Upper lobe of left lung (tissue), 6 donors: ENCODE data around the gene CIC. TPM values are rescaled to one million over a fixed set of nuclear protein-coding genes. Genes with fewer than 3 reads are reported as not detected.
A peak's percentile ranks its signal among the peaks of the same experiment; 100 is the strongest.

ENCODE experiments used
- ATAC-seq, 2 donors: fragments of 200-7000 bp; cut with Tn5 transposase; one replicate each; pipeline ENCODE4 v1.9.1; 2022; ENCODE audit warnings: mild to moderate bottlenecking in 2 of 2, moderate library complexity in 2 of 2; ENCODE audit not compliant: low FRiP score in 2 of 2
- DNase-seq, 2 donors: peaks; one replicate each; pipeline ENCODE4 v3.0.0-alpha.2; 2019 to 2020
- H3K27ac ChIP-seq, 4 donors: fragments of 200-600 bp; sonication (generic); one replicate each; pipeline ENCODE4 v1.5.1; 2016 to 2019
- H3K27me3 ChIP-seq, 4 donors: fragments of 200-600 bp; sonication (generic); one replicate each; pipeline ENCODE4 v1.5.1; 2017 to 2019
- H3K36me3 ChIP-seq, 4 donors: fragments of 200-600 bp; sonication (generic); one replicate each; pipeline ENCODE4 v1.5.1; 2016 to 2019
- H3K4me1 ChIP-seq, 4 donors: fragments of 200-600 bp; sonication (generic); one replicate each; pipeline ENCODE4 v1.5.1; 2018 to 2019
- H3K4me3 ChIP-seq, 4 donors: fragments of 200-600 bp; sonication (generic); one replicate each; pipeline ENCODE4 v1.5.1; 2017 to 2019; ENCODE audit warnings: mild to moderate bottlenecking in 2 of 4, moderate library complexity in 1 of 4
- H3K9me3 ChIP-seq, 4 donors: fragments of 200-600 bp; sonication (generic); one replicate each; pipeline ENCODE4 v1.5.1; 2018 to 2019
- EP300 ChIP-seq, 4 donors: sonication (generic); formaldehyde crosslinking; IDR thresholded peaks; one replicate each; pipeline ENCODE4 v1.5.1; 2017; ENCODE audit warnings: antibody characterized with exemption in 4 of 4, control low read depth in 2 of 4
- POLR2A ChIP-seq, 4 donors: fragments of 450-650 bp; IDR thresholded peaks; one replicate each; pipeline ENCODE4 v1.5.1; 2016 to 2017; ENCODE audit warnings: antibody characterized with exemption in 4 of 4, mild to moderate bottlenecking in 2 of 4
- POLR2AphosphoS5 ChIP-seq, 2 donors: sonication (generic); formaldehyde crosslinking; IDR thresholded peaks; one replicate each; pipeline ENCODE4 v1.5.1; 2017; ENCODE audit warnings: antibody characterized with exemption in 2 of 2
- WGBS, 2 donors: methylation state at CpG; one replicate each; pipeline ENCODE4 v1.1.5; 2017 to 2018; 5-methylcytosine and 5-hydroxymethylcytosine counted together
- total RNA-seq, 6 donors: library from RNA; depleted of rRNA in 4 of 6; stranded (reverse); fragments of >200 nt in 4 of 6; gene quantifications; one replicate each; pipeline versions ENCODE4 v1.1.0 to v1.2.1, GENCODE V29; 2016 to 2021
- TF ChIP-seq, protein P1 (sequence below), 6 experiments: fragments of 450-650 bp in 4 of 6; fragments of 200-600 bp in 2 of 6; sonication (generic) in 2 of 6; IDR thresholded peaks; one replicate each; pipeline ENCODE4 v1.5.1; 2016 to 2019; ENCODE audit warnings: antibody characterized with exemption in 6 of 6
- donor health status: DM: no; HTN: no; CAD: no; lungs with moderate emphysema.
- donor health status: DM: no; HTN: yes; CAD: no; lungs with severe emphysema.

CIC gene
- total RNA-seq, 6 donors from 2014 or later = 52.6 to 170 (median 77.7) TPM

DNA sequence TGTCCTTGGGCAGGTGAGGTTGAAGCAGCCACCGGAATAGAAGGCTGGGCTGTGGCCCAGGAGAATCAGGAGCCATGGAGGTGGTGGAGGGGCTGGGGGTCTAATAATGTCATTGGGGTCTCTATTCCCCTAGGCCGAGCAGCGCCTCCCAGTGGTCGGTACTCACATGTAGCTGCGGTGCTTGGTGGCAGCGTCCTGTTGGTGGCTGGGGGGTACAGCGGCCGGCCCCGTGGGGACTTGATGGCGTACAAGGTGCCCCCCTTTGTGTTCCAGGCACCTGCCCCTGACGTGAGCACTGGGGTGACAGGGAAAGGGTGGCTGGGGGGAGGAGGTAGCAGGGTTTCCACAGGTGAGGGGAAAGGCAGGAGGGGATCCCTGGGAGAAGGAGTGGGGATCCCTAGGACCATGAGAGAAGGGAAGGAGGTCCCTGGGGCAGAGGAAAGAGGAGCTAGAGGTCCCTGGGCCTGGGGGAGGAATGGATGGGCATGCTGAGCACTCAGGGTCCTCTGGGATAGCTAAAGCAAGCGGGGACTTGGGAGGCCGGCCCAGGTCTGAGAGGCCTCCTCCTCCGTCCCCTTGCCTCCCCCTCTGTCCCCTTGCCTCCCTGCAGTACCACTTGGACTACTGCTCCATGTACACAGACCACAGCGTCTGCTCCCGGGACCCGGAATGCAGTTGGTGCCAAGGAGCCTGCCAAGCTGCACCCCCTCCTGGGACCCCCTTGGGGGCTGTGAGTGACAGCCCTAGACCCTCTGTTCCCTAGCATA is 74.5 kb downstream of the CIC start:
- 91 to 97% methylated on average over 8 to 12 of the region's 17 CpGs for WGBS, 2 donors
- TF ChIP-seq POLR2A (IDR thresholded peaks at IDR 0.05) (no peak), EP300 (IDR thresholded peaks at IDR 0.05) (no peak), POLR2AphosphoS5 (IDR thresholded peaks at IDR 0.05) (no peak)
- TF ChIP-seq, protein P1, sequence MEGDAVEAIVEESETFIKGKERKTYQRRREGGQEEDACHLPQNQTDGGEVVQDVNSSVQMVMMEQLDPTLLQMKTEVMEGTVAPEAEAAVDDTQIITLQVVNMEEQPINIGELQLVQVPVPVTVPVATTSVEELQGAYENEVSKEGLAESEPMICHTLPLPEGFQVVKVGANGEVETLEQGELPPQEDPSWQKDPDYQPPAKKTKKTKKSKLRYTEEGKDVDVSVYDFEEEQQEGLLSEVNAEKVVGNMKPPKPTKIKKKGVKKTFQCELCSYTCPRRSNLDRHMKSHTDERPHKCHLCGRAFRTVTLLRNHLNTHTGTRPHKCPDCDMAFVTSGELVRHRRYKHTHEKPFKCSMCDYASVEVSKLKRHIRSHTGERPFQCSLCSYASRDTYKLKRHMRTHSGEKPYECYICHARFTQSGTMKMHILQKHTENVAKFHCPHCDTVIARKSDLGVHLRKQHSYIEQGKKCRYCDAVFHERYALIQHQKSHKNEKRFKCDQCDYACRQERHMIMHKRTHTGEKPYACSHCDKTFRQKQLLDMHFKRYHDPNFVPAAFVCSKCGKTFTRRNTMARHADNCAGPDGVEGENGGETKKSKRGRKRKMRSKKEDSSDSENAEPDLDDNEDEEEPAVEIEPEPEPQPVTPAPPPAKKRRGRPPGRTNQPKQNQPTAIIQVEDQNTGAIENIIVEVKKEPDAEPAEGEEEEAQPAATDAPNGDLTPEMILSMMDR (IDR thresholded peaks at IDR 0.05) = no peak
- no peak overlapping the region for H3K27ac ChIP-seq
- peak in 1 of 2 donors; percentile 32 for ATAC-seq
- H3K27me3 ChIP-seq = no peaks in the 10 kb centered on the region
- H3K36me3 ChIP-seq = peaks cover 0 to 31% (median 12%) of the 10 kb centered on the region in 4 donors
- no peaks in the 10 kb centered on the region for H3K9me3 ChIP-seq
- no peak overlapping the region for H3K4me3 ChIP-seq
- DNase-seq = peak in 1 of 2 donors; percentile 69
- no peaks in the 10 kb centered on the region for H3K4me1 ChIP-seq

DNA sequence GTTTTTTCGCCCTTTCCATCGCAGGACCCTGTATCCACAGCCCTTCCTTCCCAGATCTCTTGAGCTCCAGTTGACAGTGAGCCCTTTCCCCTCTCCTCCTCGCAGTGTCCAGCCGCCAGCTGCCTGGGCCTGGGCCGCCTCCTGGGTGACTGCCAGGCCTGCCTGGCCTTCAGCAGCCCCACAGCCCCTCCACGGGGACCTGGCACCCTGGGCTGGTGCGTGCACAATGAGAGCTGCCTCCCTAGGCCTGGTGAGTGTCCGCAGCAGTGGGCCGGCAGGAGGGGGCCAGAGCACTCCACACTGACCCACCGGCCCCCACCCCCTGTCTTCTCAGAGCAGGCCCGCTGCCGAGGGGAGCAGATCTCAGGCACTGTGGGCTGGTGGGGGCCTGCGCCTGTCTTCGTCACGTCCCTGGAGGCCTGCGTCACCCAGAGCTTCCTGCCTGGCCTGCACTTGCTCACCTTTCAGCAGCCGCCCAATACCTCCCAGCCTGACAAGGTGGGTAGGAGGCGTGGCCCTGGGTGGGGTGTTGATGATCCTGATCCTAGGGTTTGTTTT is 75.4 kb downstream of the CIC start:
- DNase-seq = peak in 1 of 2 donors; percentile 71
- H3K9me3 ChIP-seq = no peaks in the 10 kb centered on the region
- WGBS, 2 donors = 91 to 95% methylated on average over 13 to 17 of the region's 18 CpGs
- H3K4me1 ChIP-seq = no peaks in the 10 kb centered on the region
- no peak overlapping the region for H3K4me3 ChIP-seq
- no peak overlapping the region for H3K27ac ChIP-seq
- TF ChIP-seq, protein P1 (IDR thresholded peaks at IDR 0.05) = no peak
- TF ChIP-seq POLR2A (IDR thresholded peaks at IDR 0.05) = no peak
- TF ChIP-seq POLR2AphosphoS5 (IDR thresholded peaks at IDR 0.05) = no peak
- no peaks in the 10 kb centered on the region for H3K27me3 ChIP-seq
- H3K36me3 ChIP-seq = peaks cover 0 to 34% (median 13%) of the 10 kb centered on the region in 4 donors
- ATAC-seq = peak in 1 of 2 donors; percentile 28

Other genes with a start within 250 kb of the CIC start
- gene GRIK5, start 199.0 kb upstream of the CIC start, total RNA-seq = 1 to 10 TPM in 2 of 6 donors, under 1 TPM in 3, not detected in 1; 0.15 to 2.7 (median 0.54) TPM
- gene ZNF574, start 193.1 kb upstream of the CIC start, total RNA-seq = 10 to 100 TPM in 4 of 6 donors, 1 to 10 TPM in 2; 9.2 to 26.4 (median 13.3) TPM
- 10 to 100 TPM in 1 of 6 donors, 1 to 10 TPM in 5; 1.3 to 12.0 (median 5.0) TPM for gene POU2F2, start 136.8 kb upstream of the CIC start, total RNA-seq
- 100 to 1,000 TPM in 1 of 6 donors, 10 to 100 TPM in 5; 38.6 to 154 (median 51.2) TPM for gene DEDD2, start 51.6 kb upstream of the CIC start, total RNA-seq
- gene ZNF526, start 48.9 kb upstream of the CIC start, total RNA-seq = 10 to 100 TPM in 4 of 6 donors, 1 to 10 TPM in 2; 7.9 to 13.8 (median 11.4) TPM
- 10 to 100 TPM; 33.2 to 46.9 (median 39.1) TPM for gene GSK3A, start 26.6 kb upstream of the CIC start, total RNA-seq
- gene ERF, start 14.1 kb upstream of the CIC start, total RNA-seq = 10 to 100 TPM; 13.6 to 59.4 (median 32.5) TPM
- 1 to 10 TPM in 1 of 6 donors, under 1 TPM in 2, not detected in 3; 0.40 to 1.4 (median 0.61) TPM for gene PRR19, start 32.9 kb downstream of the CIC start, total RNA-seq
- gene PAFAH1B3, start 33.4 kb downstream of the CIC start, total RNA-seq = 10 to 100 TPM; 13.6 to 21.2 (median 18.8) TPM
- gene TMEM145, start 44.1 kb downstream of the CIC start, total RNA-seq = under 1 TPM in 3 of 6 donors, not detected in 3; 0.34 to 0.79 (median 0.49) TPM
- gene MEGF8, start 56.4 kb downstream of the CIC start, total RNA-seq = 10 to 100 TPM; 13.7 to 30.7 (median 17.8) TPM
- gene CNFN, start 121.0 kb downstream of the CIC start, total RNA-seq = 10 to 100 TPM in 1 of 6 donors, under 1 TPM in 2, not detected in 3; 0.46 to 32.5 (median 0.94) TPM
- 1 to 10 TPM; 1.3 to 6.2 (median 4.2) TPM for gene LIPE, start 158.1 kb downstream of the CIC start, total RNA-seq
- gene CXCL17, start 173.7 kb downstream of the CIC start, total RNA-seq = 100 to 1,000 TPM in 3 of 6 donors, 10 to 100 TPM in 3; 31.4 to 155 (median 92.3) TPM